Hypothalamus (tissue), 51 donors: ENCODE data around the gene TMED5.
"Not testable (repeated sequence)": the region's sequence is repeated elsewhere in the genome, so short reads cannot be mapped to it uniquely, and the experiment has no call there.

Source experiments
- DNase-seq, 51 donors: peaks; one replicate each; lab custom pipeline; 2025; lab: John Stamatoyannopoulos, UW

TMED5 gene

DNA sequence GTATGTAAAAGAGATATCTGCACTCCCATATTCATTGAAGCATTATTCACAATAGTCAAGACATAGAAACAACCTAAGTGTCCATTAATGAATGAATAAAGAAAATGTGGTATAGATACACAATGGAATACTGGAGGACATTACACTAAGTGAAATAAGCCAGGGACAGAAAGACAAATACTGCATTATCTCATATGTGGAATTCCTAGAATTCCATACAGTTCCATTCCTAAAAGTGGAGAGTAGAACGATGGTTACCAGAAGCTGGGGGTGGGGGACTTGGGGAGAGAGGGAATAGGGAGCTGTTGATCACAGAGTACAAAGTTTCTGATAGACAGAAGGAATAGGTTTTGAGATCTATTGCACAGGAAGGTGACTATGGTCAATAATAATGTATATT lies 7.4 kb downstream of the TMED5 start:
- no peak for DNase-seq

DNA sequence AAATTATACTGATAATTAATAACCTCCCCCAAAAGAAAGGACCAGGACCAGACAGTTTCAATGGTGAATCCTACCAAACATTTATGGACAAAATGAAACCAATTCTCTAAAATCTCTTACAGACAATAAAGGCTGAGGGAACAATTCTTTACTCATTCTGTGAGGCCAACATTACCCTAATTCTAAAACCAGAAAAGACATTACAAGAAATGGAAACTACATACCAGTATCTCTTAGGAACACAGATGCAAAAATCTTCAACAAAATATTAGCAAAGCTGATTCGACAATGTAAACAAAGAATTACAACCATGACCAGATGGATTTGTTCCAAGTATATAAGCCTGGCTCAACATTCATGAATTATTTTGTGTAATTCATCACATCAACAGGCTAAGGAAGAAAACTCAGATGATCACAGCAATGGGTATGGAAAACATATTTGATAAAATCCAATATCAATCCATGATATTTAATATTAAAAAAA lies 8.6 kb downstream of the TMED5 start:
- DNase-seq: no peak

DNA sequence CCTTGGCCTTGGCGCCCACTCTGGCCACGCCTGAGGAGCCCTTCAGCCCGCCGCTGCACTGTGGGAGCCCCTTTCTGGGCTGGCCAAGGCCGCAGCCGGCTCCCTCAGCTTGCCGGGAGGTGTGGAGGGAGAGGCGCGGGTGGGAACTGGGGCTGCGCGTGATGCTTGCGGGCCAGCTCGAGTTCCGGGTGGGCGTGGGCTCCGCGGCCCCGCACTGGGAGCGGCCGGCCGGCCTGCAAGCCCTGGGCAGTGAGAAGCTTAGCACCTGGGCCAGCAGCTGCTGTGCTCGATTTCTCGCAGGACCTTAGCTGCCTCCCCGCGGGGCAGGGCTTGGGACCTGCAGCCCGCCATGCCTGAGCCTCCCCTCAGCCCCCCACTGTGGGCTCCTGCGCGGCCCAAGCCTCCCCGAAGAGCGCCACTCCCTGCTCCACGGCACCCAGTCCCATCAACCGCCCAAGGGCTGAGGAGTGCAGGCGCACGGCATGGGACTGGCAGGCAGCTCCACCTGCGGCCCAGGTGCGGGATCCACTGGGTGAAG lies 10.0 kb downstream of the TMED5 start:
- DNase-seq: not testable (repeated sequence)

DNA sequence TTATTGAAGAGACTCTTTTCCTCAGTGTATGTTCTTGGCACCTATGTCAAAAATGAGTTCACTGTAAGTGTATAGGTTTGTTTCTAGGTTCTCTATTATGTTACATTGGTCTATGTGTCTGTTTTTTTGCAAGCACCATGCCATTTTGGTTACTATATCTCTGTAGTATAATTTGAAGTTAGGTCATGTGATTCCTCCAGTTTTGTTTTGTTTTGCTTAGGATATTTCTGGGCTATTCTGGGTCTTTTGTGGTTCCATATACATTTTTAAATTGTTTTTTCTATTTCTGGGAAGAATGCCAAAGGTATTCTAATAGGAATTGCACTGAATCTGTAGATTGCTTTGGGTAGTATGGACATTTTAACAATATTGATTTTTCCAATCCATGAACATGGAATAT lies 13.2 kb downstream of the TMED5 start:
- no peak for DNase-seq

DNA sequence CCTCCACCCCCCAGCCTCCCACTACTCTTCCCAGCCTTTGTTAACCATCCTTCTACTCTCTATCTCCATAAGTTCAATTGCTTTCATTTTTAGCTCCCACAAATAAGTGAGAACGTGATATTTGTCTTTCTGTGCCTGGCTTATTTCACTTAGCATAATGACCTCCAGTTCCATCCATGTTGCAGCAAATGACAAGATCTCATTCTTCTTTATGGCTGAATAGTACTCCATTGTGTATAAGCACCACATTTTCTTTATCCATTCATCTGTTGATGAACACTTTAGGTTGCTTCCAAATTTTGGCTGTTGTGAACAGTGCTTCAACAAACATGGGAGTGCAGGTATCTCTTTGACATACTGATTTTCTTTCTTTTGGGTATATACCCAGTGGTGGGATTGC lies 14.3 kb downstream of the TMED5 start:
- DNase-seq: not testable (repeated sequence)

DNA sequence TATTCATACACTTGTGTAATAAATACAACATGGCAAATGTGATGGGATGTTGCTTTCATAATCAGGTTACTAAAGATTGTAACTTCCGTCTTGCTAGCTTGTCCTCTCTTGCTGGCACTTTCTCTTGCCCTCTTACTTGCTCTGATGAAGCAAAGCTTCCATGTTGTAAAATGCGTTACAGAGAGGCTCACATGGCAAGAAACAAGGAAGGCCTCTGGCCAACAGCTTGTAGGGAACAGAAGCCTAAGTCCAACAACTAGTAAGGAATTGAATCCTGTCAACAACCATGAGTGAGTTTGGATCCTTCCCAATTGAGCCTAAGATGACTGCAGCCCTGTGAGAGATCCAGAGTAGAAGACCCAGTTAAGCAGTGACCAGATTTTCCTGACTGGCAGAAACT lies 15.4 kb downstream of the TMED5 start:
- no peak for DNase-seq

DNA sequence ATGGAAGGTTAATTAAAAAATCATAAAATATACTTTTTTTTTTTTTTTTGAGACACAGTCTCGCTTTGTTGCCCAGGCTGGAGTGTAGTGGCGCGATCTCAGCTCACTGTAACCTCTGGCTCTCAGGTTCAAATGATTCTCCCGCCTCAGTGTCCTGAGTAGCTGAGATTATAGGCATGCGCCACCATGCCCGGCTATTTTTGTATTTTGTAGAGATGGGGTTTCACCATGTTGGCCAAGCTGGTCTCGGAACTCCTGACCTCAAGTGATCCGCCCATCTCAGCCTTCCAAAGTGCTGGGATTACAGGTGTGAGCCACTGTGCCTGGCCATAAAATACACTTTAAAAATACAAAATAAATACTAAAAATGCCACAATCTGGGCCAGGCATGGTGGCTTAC lies 16.9 kb downstream of the TMED5 start:
- not testable (repeated sequence) for DNase-seq

DNA sequence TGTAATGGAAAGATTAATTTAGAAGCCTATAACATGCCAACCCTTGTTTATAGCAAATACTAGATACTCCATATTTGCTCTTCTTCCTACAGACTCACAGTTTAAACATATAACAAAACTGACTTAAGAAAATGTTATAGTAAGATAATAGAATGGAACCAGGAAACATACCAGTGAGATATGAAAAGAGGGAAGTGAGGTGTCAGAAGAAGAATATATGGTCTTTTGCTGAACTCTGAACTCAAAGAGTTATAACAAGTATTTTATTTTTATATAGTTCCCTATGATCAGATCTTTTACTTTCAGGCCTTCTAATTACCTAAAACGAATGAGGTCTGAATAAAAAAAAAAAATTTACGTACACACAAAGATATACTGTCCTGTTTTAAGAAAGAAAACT lies 20.9 kb downstream of the TMED5 start:
- DNase-seq: no peak

DNA sequence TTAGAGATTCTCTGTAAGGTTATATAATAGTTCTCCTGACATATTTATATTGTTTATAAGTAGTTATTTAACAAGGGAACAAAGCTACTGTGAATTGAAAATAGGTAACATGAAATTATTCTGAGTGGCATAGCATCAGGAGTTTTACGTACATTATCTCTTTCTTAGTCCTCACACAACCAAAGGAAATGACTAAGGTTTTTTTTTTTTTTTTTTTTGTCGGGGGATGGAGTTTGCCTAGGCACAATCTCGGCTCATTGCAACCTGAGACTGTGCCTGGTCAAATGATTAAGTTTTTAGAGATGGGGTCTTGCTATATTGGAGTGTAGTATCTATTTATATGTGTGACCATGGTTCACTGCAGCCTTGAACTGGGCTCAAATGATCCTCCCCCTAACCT lies 24.9 kb downstream of the TMED5 start:
- no peak for DNase-seq

DNA sequence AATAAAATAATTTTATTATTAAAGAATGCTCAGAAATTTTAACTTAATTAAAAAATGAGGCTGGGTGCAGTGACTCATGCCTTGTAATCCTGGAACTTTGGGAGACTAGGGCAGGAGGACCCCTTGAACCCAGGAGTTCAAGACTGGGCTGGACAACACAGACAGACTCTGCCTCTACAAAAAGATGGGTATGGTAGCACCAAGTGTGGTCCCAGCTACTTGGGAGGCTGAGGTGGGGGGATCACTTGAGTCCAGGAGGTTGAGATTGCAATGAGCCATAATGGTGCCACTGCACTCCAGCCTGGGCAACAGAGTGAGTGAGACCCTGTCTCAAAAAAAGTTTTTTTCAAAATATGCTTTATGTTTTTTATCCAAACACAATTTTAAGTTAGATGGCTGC lies 25.3 kb downstream of the TMED5 start:
- no peak for DNase-seq

DNA sequence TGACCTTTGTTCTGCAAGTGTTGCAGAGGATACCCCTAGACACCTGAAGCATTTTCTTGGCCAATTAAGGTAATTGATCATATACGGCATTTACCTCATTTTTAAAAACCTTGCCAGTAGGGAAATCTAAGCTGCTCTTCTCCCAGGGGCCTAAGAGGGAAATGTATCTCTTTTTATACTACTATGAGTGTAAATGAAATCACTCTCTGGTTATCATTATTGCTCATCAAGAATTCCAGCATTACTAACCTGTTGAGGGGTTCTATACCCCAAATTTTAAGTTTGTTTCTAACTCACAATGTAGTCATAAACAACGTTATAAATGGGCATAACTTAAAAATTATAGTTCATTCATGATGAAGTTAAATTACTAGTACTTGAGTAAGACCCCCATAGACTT lies 27.4 kb downstream of the TMED5 start:
- no peak for DNase-seq

DNA sequence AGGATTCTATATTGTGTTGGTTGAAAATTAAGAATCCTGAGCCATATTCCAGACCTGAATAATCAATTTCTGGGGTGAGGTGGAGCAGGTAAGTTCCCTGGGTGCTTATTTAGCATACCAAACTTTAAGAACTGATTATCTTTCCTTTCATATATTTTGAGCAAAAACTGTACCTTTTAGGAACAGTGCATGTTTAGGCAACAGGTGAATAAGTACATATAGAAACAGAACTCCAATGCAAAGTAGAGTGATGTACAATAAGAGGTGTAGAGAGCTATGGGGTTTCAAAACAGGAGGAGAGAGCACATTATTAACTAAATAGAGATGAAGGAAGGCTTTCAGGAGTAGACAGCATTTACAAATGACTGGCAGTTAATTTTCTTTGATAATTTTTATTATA lies 28.7 kb downstream of the TMED5 start:
- DNase-seq: no peak

DNA sequence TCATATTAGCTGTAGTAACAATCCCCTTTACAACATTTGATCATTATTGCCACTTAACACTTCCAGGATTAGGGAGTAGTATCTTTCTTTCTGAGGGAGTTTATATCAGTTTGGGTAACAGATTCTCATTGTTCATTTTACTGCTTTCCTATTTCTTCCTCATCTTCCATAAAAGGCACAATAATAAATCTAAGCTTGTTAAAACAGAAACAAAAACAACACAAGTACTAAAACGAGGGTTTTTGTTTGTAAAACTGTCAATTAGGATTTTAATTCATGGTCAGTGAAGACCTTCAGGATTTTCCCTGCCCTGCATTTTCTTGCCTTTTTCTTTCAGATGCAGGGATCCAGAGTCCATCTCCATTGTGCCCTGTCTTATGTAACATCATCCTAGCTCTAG lies 29.5 kb downstream of the TMED5 start:
- DNase-seq: no peak

DNA sequence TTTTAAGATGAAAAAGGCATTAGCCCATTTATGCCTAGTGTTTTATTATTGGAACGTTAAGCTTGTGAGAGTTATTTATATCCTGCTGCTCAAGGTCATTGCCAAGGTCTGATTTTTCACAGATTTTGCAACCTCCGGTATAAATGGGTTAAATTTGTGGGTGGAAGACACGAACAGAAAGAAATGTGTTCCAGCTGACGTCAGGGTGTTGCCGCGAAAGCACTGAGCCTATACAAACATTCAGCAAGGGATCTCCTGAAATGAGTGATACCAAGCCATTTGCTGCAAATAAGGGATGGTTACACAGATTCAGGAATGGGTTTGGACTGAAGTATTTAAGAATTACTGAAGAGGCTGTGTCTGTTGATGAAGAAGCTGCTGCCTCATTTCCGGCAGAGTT lies 32.2 kb downstream of the TMED5 start:
- no peak for DNase-seq

DNA sequence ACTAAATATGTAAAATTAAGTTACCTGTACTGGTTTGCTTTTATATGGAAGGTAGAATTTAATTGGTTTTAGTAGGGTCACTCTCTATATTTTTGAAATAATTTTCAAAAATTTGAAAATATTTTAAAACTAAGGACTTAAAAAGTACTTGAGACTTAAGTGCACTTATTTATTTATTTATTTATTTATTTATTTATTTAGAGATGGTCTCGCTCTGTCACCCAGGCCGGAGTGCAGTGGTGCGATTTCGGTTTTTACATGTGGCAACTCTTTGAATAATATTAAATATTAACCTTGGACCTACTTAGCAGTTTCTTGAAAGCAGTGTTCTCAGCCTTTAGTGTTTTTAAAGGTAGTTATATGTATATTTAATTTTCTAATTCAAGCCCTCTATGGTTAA lies 36.4 kb downstream of the TMED5 start:
- no peak for DNase-seq

DNA sequence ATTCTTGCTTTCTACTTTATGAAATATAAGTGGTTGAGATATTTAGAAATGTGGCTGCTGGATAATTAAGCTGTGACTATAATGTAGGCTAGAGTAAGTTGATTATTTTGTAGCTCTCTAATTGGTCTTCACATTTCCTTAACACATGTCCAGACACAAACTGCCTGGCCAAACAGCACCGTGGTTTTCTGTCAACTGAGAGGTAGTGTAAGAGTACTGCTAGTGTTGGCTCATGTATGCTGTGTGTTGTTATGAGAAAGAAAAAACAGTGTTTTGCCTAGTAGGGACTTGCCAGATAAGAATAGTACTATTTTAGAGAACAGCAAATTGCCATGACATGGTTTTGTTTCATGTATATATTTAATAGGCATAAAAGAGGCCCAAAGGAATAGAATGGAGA lies 37.1 kb downstream of the TMED5 start:
- no peak for DNase-seq

DNA sequence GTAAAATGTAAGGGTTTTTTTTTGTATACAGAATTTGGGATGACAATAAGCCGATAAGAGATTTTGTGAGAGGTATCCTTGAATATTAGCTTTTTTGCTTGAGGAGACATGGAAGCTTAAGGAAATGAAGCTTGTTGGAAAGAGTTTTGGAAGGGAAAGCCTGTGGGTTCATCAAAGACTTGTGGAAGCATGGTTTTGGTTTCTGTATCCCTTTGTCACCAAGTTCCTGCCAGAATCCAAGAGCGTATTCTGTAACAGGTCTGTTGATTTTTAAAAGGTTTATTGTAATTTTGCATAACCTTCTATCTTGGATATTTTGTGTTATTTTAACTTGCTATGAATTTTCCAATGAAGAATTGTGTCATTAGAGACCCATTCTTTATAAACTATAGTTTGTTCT lies 38.1 kb downstream of the TMED5 start:
- no peak for DNase-seq

DNA sequence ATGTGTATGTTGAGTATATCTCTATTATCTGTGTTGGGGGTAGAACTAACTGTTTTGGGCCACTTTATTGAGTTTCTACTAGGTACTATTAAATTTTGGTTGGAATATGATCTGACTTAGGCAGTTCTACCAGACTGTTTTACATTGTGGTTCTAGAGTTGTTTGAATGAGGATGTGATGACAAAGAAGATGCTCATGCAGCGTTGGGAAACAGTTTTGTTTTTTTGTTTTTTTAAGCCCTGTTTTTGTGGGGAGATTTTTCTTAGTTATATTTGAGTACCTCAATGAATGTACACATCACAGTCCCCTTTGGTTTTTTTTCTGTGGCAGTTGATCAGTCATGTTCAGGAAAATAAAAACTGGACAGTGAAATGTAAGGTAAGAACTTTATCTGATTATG lies 40.1 kb downstream of the TMED5 start:
- no peak for DNase-seq

DNA sequence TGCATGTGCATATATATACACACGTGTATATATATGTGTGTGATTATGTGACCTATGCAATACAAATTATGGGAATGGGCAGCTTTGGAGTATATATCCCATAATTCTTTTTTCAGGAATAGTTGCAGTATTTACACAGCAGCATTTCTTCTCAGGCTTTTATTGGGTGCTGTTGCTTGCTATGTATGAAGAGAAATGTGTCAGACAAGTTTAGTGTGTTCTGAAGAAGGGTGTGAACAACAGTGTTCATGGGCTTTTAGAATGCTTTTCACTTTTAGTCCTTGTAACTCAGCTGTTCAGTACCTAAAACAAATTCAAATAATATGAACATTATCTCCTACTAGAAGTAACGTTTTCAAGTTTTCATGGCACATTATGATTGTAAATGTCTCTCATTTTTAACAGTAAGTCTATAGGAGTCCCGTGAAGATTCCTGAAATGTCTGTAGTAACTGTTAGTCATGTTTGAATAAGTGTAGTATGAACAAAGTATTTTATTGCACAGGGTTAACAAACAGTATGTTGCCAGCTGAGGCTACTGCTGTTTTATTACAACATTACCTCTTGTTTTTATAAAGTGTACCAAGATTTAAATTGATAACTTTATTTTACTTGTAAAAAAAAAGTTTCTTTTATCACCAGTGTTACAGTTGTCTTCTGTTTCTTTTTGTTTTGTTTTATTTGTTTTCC lies 42.5 kb downstream of the TMED5 start:
- DNase-seq: no peak

DNA sequence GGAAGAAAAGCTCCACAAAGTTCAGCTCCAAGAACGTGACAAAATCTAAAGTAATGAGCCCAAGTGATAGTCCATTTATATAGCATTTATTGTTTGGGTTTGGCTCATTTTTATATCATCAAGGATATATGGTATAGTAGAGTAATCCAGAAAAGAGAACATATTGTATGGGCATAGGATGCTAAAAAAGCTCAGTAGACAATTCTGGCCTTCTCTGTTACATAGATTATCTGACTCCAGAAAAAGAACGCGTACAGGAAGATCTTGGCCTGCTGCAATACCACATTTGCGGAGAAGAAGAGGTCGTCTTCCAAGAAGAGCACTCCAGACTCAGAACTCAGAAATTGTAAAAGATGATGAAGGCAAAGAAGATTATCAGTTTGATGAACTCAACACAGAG lies 43.8 kb downstream of the TMED5 start:
- no peak for DNase-seq

DNA sequence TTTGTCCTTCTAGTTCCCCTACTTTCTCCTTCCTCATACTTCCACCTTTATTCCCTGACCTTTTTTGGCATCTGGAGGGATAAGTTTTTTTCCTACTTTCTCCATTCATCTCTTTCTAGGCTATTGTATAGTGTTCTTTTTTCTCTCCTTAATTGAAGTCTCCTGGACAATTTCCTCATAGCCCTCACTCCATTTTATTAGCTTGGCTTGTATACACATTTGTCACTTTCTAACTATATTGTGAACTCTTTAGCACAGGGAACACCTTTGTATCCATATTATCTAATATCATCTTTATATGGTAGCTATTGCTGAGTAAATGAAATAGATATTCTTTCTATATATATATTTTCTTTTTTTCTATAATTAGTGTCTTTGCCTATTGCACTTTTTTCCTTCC lies 47.6 kb downstream of the TMED5 start:
- no peak for DNase-seq

DNA sequence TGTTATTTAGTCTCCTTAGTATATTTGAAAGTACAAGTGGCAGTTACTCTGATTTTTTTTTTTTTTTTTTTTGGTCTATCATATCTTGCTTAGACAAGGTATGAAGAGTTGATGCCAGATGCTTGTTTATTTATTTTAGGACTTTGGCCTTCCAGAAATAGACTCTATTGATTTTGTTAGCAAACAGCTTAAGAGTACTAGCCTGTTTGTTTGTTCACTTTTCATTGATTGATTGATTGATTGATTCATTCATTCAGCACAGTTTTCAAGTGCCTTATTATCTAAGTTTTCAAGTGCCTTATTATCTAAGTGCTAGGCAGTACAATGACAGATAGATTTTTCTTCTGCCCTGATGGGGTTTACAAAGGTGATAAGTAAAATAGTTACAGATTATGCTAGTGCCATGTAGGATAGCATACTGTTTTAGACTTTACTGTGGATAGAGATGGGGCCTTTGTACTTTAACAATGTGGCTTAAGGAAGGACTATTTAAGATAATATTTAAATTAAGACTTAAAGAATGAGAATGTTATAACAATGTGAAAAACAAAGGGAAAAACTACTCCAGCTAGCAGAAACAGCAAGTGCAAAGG lies 50.6 kb downstream of the TMED5 start:
- no peak for DNase-seq
